H9 (cell line): Measurements from ENCODE around the gene CKM. TPM values are rescaled to one million over a fixed set of nuclear protein-coding genes. Genes with fewer than 3 reads are reported as not detected.

Experiments
- DNase-seq: peaks from one replicate; pipeline ENCODE4 v3.0.0-alpha.2; 2017
- H2AFZ ChIP-seq: one replicate; pipeline ENCODE4 v1.6.1; 2013; ENCODE audit warnings: mild to moderate bottlenecking, low read length, control low read depth, moderate library complexity
- H2AK5ac ChIP-seq: 2 replicates; pipeline ENCODE4 v1.6.1; 2013; ENCODE audit warnings: low read length, control low read depth, mixed read lengths; ENCODE audit not compliant: insufficient read length
- H2BK120ac ChIP-seq: one replicate; pipeline ENCODE4 v1.6.1; 2013; ENCODE audit warnings: low read depth, mild to moderate bottlenecking, low read length, control low read depth, inconsistent platforms; ENCODE audit not compliant: poor library complexity, severe bottlenecking
- H2BK12ac ChIP-seq: 2 replicates; pipeline ENCODE4 v1.6.1; 2013; ENCODE audit warnings: low read length, control low read depth, mixed read lengths, low read depth; ENCODE audit not compliant: insufficient read length
- H2BK15ac ChIP-seq: 2 replicates; pipeline ENCODE4 v1.6.1; 2013; ENCODE audit warnings: low read depth, low read length, control low read depth
- H2BK20ac ChIP-seq: one replicate; pipeline ENCODE4 v1.6.1; 2013; ENCODE audit warnings: low read depth, mild to moderate bottlenecking, low read length, control low read depth, inconsistent platforms; ENCODE audit not compliant: poor library complexity, severe bottlenecking
- H2BK5ac ChIP-seq: 2 replicates; pipeline ENCODE4 v1.6.1; 2013; ENCODE audit warnings: low read length, control low read depth, mixed read lengths; ENCODE audit not compliant: insufficient read length
- H3K14ac ChIP-seq: 2 replicates; pipeline ENCODE4 v1.6.1; 2013; ENCODE audit warnings: low read length, control low read depth; ENCODE audit not compliant: insufficient read depth
- H3K18ac ChIP-seq: 2 replicates; pipeline ENCODE4 v1.6.1; 2013; ENCODE audit warnings: low read depth, mild to moderate bottlenecking, mixed read lengths, low read length, control low read depth; ENCODE audit not compliant: insufficient read length
- H3K23ac ChIP-seq: 2 replicates; pipeline ENCODE4 v1.6.1; 2013; ENCODE audit warnings: low read length, control low read depth, mixed read lengths, low read depth; ENCODE audit not compliant: insufficient read length
- H3K23me2 ChIP-seq: 2 replicates; pipeline ENCODE4 v1.6.1; 2013; ENCODE audit warnings: low read depth, mild to moderate bottlenecking, mixed read lengths, low read length, control low read depth; ENCODE audit not compliant: insufficient read length, poor library complexity, severe bottlenecking
- H3K27ac ChIP-seq: 2 replicates; pipeline ENCODE4 v1.5.1; 2013; ENCODE audit warnings: low read length, control low read depth, mixed read lengths, low read depth; ENCODE audit not compliant: insufficient read length
- H3K27me3 ChIP-seq: 2 replicates; pipeline ENCODE4 v1.6.1; 2013; ENCODE audit warnings: low read length, control low read depth, inconsistent platforms; ENCODE audit not compliant: insufficient read depth
- H3K4ac ChIP-seq: 2 replicates; pipeline ENCODE4 v1.6.1; 2013; ENCODE audit warnings: low read depth, mild to moderate bottlenecking, control low read depth, inconsistent platforms, low read length, moderate library complexity
- H3K4me1 ChIP-seq: 2 replicates; pipeline ENCODE4 v1.6.1; 2013; ENCODE audit warnings: low read length, control low read depth, inconsistent platforms; ENCODE audit not compliant: insufficient read depth
- H3K4me2 ChIP-seq: 2 replicates; pipeline ENCODE4 v1.6.1; 2013; ENCODE audit warnings: low read length, control low read depth, mixed read lengths; ENCODE audit not compliant: insufficient read length, insufficient read depth
- H3K56ac ChIP-seq: 2 replicates; pipeline ENCODE4 v1.6.1; 2013; ENCODE audit warnings: low read depth, mild to moderate bottlenecking, mixed read lengths, low read length, control low read depth; ENCODE audit not compliant: insufficient read length
- H3K79me1 ChIP-seq: 2 replicates; pipeline ENCODE4 v1.6.1; 2013; ENCODE audit warnings: low read depth, mild to moderate bottlenecking, moderate library complexity, low read length, control low read depth, inconsistent platforms; ENCODE audit not compliant: insufficient read depth, poor library complexity, severe bottlenecking
- H3K79me2 ChIP-seq: 2 replicates; pipeline ENCODE4 v1.6.1; 2013; ENCODE audit warnings: low read length, control low read depth, inconsistent platforms; ENCODE audit not compliant: insufficient read depth
- H3K9ac ChIP-seq: 2 replicates; pipeline ENCODE4 v1.6.1; 2013; ENCODE audit warnings: low read length, control low read depth, mixed read lengths; ENCODE audit not compliant: insufficient read length; ENCODE audit errors: extremely low read depth
- H3K9me3 ChIP-seq: one replicate; pipeline ENCODE4 v1.6.1; 2013; ENCODE audit warnings: low read depth, low read length, inconsistent platforms; ENCODE audit not compliant: control insufficient read depth
- H3T11ph ChIP-seq: one replicate; pipeline ENCODE4 v1.6.1; 2013; ENCODE audit warnings: mild to moderate bottlenecking, low read length, control low read depth, inconsistent platforms
- H4K20me1 ChIP-seq: one replicate; pipeline ENCODE4 v1.6.1; 2013; ENCODE audit not compliant: control insufficient read depth, insufficient read length, insufficient read depth
- H4K5ac ChIP-seq: 2 replicates; pipeline ENCODE4 v1.6.1; 2013; ENCODE audit warnings: low read depth, mild to moderate bottlenecking, mixed read lengths, low read length, control low read depth; ENCODE audit not compliant: insufficient read length
- H4K8ac ChIP-seq: replicated peaks from 2 replicates; pipeline ENCODE4 v1.6.1; 2013; ENCODE audit warnings: low read length, control low read depth, mixed read lengths, low read depth; ENCODE audit not compliant: insufficient read length
- H4K91ac ChIP-seq: 2 replicates; pipeline ENCODE4 v1.6.1; 2013; ENCODE audit warnings: low read depth, mild to moderate bottlenecking, moderate library complexity, mixed read lengths, low read length, control low read depth; ENCODE audit not compliant: insufficient read length
- H3K27ac Mint-ChIP-seq, 3 experiments: 2 replicates in 2 of 3; 3 replicates in 1 of 3; pipeline ENCODE4 v1.8.0; 2020 to 2021; ENCODE audit warnings: mixed read lengths in 3 of 3, mild to moderate bottlenecking in 1 of 3, moderate library complexity in 1 of 3
- H3K27me3 Mint-ChIP-seq: 2 replicates; pipeline ENCODE4 v1.8.0; 2021; ENCODE audit warnings: low read depth, mild to moderate bottlenecking, moderate library complexity, mixed read lengths
- H3K36me3 Mint-ChIP-seq, 3 experiments: 2 replicates in 2 of 3; 3 replicates in 1 of 3; pipeline ENCODE4 v1.8.0; 2020 to 2021; ENCODE audit warnings: low read depth in 3 of 3, mixed read lengths in 3 of 3; ENCODE audit not compliant: insufficient read depth in 1 of 3
- H3K4me1 Mint-ChIP-seq, 2 experiments: 2 replicates each; pipeline ENCODE4 v1.8.0; 2020; ENCODE audit warnings: mixed read lengths in 2 of 2
- H3K4me3 Mint-ChIP-seq, 2 experiments: 2 replicates in 1 of 2; 3 replicates in 1 of 2; pipeline ENCODE4 v1.8.0; 2020 to 2021; ENCODE audit warnings: mild to moderate bottlenecking in 2 of 2, mixed read lengths in 2 of 2, moderate library complexity in 1 of 2
- H3K9me3 Mint-ChIP-seq, 2 experiments: 2 replicates in 1 of 2; 3 replicates in 1 of 2; pipeline ENCODE4 v1.8.0; 2020; ENCODE audit warnings: mild to moderate bottlenecking in 2 of 2, mixed read lengths in 2 of 2, moderate library complexity in 1 of 2
- total RNA-seq: library from RNA; stranded (reverse); gene quantifications from 2 replicates; pipeline ENCODE4 v1.2.1, GENCODE V29; 2021
- TF ChIP-seq, protein P1 (sequence below): fragments of 200-600 bp; sonication (generic); conservative IDR thresholded peaks from 3 replicates; pipeline ENCODE4 v1.8.0; 2021; ENCODE audit warnings: antibody characterized with exemption, mild to moderate bottlenecking

The CKM gene
- total RNA-seq, 1 experiment from 2014 or later: not detected

DNA sequence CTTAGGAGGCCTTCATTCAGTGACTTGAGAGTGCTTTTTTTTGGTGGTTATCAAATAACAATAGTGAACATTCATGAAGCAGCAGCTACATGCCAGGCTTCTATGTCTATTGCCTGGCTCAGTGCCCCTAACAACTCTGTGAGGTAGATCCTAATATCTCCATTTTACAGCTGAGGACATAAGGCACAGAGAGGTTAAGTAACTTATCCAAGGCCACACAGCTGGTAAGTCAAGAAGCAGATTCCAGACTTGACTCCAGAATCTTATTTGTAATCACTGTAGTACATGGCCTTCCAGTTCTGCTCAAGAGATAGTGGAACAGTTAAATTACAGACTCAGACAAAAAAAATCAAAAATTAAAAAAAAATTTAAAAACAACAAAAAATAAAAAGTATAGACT, 26.8 kb downstream of the CKM start:
- H4K8ac ChIP-seq: no peak overlapping the region
- H3K36me3 Mint-ChIP-seq: peaks cover 25 to 60% (median 37%) of the 10 kb centered on the region in 3 experiments
- DNase-seq: no peak

More for the DNA sequence above, 26.8 kb downstream of the CKM start:
- no peak overlapping the region for H3K4me3 Mint-ChIP-seq
- Histone ChIP-seq H2AFZ (no peak overlapping the region), H3K23me2 (no peaks in the 10 kb centered on the region), H2BK15ac (no peak overlapping the region), H3T11ph (no peak overlapping the region), H3K4me1 (no peaks in the 10 kb centered on the region), H3K23ac (no peak overlapping the region), H3K27ac (no peak overlapping the region), H4K91ac (no peak overlapping the region), H3K9me3 (no peaks in the 10 kb centered on the region), H3K79me1 (no peaks in the 10 kb centered on the region), H4K20me1 (no peaks in the 10 kb centered on the region), H2BK5ac (no peak overlapping the region), H2AK5ac (no peak overlapping the region), H2BK120ac (no peak overlapping the region), H3K56ac (no peak overlapping the region), H2BK12ac (no peak overlapping the region), H3K79me2 (no peaks in the 10 kb centered on the region), H3K27me3 (no peaks in the 10 kb centered on the region), H3K4me2 (no peak overlapping the region), H3K14ac (no peak overlapping the region), H2BK20ac (no peak overlapping the region), H4K5ac (no peak overlapping the region), H3K9ac (no peak overlapping the region), H3K4ac (no peak overlapping the region), H3K18ac (no peak overlapping the region)
- H3K27me3 Mint-ChIP-seq: peaks cover 7% of the 10 kb centered on the region
- TF ChIP-seq, protein P1, sequence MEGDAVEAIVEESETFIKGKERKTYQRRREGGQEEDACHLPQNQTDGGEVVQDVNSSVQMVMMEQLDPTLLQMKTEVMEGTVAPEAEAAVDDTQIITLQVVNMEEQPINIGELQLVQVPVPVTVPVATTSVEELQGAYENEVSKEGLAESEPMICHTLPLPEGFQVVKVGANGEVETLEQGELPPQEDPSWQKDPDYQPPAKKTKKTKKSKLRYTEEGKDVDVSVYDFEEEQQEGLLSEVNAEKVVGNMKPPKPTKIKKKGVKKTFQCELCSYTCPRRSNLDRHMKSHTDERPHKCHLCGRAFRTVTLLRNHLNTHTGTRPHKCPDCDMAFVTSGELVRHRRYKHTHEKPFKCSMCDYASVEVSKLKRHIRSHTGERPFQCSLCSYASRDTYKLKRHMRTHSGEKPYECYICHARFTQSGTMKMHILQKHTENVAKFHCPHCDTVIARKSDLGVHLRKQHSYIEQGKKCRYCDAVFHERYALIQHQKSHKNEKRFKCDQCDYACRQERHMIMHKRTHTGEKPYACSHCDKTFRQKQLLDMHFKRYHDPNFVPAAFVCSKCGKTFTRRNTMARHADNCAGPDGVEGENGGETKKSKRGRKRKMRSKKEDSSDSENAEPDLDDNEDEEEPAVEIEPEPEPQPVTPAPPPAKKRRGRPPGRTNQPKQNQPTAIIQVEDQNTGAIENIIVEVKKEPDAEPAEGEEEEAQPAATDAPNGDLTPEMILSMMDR: no peak
- H3K9me3 Mint-ChIP-seq: no peaks in the 10 kb centered on the region
- no peak overlapping the region for H3K27ac Mint-ChIP-seq
- H3K4me1 Mint-ChIP-seq: peaks cover 0 to 4% of the 10 kb centered on the region in 2 experiments; a peak in 2 of 4 replicates
